ENCODE results near the gene CORO2B.

GRCh38 chr15:68666120-68666811 is 87.5 kb downstream of the CORO2B start:
- TF ChIP-seq CTCF (conservative IDR thresholded peaks at IDR 0.05; ENCODE audit: low read depth, low read length), result no peak
- TF ChIP-seq RFX5 (IDR thresholded peaks at IDR 0.05; ENCODE audit: low read depth, low read length), result no peak
- no peak for TF ChIP-seq POLR2A (IDR thresholded peaks at IDR 0.05; ENCODE audit: low read depth, low read length)
